ENCODE results near the gene NFKBIE.

DNA sequence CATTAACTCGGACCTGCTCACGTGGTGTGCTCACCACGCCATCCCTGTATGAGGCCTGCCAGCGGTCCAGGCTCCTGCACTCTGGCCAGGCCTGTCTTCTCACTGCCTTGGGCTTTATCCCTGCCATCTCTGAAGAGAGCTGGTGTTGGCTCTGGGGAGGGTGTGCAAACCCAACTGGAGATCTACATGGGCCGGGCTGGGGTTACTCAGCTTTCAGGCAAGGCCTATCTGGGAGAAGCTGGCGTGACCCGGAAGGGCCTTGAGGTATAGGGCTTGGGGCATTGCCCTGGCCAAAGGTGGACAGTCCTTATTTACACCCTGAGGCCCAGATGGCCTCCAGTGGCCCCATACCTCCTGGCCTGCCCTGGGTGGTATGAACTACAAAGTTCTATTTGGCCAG is 36.9 kb downstream of the NFKBIE start:
- TF ChIP-seq, protein P1, sequence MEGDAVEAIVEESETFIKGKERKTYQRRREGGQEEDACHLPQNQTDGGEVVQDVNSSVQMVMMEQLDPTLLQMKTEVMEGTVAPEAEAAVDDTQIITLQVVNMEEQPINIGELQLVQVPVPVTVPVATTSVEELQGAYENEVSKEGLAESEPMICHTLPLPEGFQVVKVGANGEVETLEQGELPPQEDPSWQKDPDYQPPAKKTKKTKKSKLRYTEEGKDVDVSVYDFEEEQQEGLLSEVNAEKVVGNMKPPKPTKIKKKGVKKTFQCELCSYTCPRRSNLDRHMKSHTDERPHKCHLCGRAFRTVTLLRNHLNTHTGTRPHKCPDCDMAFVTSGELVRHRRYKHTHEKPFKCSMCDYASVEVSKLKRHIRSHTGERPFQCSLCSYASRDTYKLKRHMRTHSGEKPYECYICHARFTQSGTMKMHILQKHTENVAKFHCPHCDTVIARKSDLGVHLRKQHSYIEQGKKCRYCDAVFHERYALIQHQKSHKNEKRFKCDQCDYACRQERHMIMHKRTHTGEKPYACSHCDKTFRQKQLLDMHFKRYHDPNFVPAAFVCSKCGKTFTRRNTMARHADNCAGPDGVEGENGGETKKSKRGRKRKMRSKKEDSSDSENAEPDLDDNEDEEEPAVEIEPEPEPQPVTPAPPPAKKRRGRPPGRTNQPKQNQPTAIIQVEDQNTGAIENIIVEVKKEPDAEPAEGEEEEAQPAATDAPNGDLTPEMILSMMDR (IDR thresholded peaks at IDR 0.05), result no peak
- TF ChIP-seq POLR2A (IDR thresholded peaks at IDR 0.05) (no peak), POLR2AphosphoS5 (IDR thresholded peaks at IDR 0.05) (no peak)
